HG03103 (cell line): ENCODE results near the gene SLC7A14.

Experiments
- ATAC-seq: cut with Tn5 transposase; IDR thresholded peaks from one replicate; pipeline ENCODE4 v1.9.1; 2021; ENCODE audit warnings: low read depth; ENCODE audit not compliant: unreplicated experiment

The SLC7A14 gene

GRCh38 chr3:170437176-170437575 lies 148.7 kb downstream of the SLC7A14 start:
- ATAC-seq: no peak

DNA sequence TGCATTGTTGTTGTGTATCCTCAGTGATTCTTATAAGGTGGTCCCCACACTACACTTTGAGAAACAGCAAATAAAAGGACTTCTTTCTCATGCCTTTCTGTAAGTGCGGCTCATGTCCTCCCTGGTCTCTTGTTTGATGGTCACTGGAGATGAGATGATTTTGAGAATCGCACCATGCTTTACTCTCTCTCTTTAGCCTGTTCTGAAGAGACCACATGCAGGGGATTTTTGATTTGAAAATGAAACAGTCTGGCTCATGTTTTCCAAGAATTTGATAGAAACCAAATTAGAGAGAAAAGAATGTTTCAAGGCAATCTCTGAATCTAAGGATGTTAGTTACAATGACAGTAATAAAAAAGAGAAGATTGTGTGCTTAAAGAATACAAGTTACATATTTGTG lies 149.2 kb downstream of the SLC7A14 start:
- no peak for ATAC-seq

GRCh38 chr3:170432416-170432815 lies 153.5 kb downstream of the SLC7A14 start:
- no peak for ATAC-seq

DNA sequence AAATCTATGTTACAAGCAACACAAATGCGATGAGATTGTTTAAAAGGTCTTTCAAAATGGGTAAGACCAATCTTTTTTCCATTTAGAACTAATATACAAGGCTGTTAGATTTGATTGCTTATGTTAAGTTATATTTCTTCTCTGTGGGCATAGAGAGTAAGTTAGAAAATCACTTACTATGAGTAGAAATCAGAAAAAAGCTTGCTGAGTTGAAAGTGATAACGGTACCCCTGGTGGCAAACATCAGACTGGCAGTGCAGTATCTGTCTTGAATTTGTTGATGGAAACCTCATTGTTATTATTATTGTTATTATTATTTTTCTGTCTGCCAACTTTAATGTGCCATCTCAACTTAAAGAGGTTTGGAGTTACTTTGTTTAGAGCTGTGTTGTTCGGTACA lies 154.8 kb downstream of the SLC7A14 start:
- no peak for ATAC-seq

DNA sequence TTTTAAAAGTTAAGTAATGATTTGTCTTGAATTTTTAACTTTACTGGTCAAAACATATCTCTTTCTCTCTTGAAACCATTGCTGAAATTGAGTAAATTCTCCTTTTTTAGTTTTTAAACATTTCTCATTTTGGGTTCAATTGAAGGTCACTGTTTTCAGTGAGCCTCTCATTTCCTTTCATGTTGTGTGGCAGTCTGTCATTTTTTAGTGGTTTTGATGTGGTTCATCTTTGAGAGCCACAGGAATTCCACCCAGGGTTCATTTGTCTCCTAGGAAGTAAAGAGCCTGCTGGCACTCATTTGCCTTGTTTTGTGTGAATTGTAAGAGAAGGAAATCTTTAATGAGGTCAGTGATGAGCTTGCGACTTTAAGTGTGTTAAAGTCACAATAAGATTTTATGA lies 156.8 kb downstream of the SLC7A14 start:
- ATAC-seq: no peak

- no peak for ATAC-seq
Measured at GRCh38 chr3:170428095-170428494, 157.8 kb downstream of the SLC7A14 start.

DNA sequence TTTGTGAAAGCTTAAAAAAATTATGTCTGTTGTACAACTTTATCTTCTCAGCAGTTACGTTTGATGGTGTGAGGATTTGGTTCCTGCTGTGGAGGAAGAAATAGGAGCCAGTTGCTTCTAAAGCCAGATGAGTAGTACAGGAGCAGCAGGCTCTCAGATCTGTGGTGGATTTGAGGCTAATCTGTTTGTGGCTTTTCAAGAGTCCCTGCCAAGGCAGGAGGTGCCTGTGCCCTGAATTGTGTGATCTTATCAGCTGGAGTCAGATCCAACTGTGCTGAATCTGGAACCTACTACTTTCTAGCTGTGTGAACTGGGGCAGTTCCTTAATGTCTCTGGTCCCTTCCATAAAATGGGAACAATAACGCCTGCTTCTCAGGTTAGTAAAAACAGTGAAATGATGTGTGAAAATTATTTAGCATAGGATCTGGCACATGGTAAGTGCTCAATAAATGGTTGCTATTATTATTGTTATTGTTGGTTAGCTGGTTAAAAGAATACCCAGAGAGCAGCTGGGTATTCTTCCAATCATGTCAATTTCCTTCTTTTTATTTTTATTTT lies 159.6 kb downstream of the SLC7A14 start:
- ATAC-seq: no peak

DNA sequence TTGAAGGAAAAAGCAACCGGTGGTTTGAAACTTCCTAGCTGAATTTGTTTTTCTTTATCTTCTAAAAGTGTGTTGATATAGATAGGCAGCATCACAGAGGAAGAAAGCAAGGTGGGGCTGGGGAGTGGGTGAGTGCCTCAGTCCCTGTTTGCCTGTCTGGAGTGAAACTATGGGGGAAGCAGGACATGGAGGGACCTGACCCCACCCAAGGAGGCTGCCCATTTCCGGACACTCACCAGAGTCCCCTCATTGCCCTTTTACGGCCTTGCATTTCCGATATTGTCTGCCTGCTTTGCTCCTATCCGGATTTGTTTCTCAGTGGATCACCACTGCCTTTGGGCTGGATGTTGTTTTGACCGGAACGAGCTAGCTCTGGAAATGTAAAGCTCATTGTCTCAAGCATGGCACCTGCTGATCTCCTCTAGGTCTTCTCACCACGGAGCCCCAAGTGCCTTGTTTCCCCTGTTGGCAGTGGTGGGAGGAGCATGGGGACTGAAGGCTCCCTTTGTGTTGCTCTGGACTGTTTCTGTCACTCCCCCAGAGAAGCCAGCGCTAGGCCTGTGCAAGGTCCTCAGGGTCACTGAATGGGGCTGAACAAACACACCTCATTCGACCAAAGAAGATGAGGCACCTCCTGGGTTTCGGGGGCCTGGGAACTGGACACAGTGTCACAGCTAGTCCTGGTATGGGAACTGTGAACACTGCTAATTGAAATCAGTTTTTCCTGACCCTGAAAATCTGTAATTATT lies 160.2 kb downstream of the SLC7A14 start:
- ATAC-seq: no peak

DNA sequence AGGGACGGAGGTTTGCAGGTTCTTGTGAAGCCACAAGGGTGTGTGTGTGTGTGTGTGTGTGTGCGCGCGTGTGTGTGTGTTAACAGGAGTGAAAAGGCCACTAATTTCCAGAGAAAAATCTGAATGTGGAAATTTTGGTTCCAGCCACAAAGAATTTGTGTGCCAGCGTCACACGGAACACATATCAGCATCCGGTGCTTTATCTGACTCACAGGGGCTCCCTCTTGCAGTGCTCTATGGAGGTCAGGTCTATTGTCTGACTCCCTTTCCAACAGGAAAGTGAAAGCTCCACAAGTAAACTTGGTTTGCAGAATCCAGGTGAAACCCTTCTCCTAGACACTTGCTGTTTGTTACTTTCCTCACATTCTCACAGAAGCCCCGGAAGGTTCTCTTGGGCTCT lies 161.0 kb downstream of the SLC7A14 start:
- ATAC-seq: no peak

DNA sequence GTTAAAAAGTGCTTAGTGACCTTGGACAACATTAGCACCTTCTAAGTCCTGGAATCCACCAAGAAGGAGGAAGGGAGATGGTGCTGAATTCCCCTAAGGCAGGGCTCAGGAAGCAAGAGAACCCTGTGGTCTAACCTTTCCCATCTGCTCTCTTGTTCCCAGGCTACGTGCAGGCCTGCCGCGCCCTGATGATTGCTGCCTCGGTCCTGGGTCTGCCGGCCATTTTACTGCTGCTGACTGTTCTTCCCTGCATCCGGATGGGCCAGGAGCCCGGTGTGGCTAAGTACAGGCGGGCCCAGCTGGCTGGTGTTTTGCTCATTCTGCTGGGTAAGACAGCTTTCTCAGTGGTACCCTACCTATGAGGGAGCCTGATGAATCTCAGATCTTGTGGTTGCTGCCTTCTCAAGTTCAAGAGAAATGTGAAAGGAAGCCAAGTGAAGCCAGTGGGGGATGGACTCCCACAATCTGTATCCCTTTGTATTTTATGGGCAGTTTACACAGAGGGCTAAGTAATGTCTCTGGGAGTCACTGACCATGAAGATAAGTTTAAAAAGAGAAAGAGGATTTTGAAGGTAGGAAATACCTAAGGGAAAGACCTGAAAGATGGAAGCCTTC lies 162.8 kb downstream of the SLC7A14 start:
- ATAC-seq: no peak

GRCh38 chr3:170421758-170422157 lies 164.1 kb downstream of the SLC7A14 start:
- no peak for ATAC-seq

GRCh38 chr3:170421111-170421641 lies 164.7 kb downstream of the SLC7A14 start:
- ATAC-seq: no peak

- ATAC-seq: no peak
Measured at GRCh38 chr3:170420307-170420821, 165.5 kb downstream of the SLC7A14 start.

DNA sequence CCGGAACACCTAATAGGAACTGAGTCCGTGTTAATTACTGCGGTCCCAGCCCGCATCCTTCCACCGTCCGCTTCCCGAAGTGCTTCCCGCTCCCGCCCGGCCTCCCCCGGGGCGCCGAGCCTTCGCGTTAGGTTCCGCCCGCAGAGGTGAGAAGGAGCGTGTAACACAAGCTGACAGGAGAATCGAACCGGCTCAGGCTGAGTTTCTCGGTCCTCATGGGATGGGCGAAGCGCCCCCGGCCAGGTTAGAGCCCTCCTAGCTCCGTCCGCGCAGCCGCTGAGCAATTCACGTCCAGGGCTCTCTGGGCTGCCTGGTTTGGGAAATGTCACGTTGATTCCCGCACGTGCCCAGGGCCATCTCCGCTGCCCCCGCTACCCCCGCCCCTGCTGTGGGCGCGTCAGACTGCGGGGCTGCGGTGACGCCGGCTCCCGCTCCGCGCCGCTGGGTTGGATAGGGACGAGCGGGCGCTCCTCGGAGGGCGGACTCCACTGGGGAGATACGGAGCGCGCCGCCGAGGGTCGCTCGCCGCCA lies 166.3 kb downstream of the SLC7A14 start:
- no peak for ATAC-seq

GRCh38 chr3:170418422-170419398 lies 167.2 kb downstream of the SLC7A14 start, which contains the start of gene CLDN11:
CLDN11 (plus strand) TSS chr3:170418868; CDS start chr3:170419067, 199 bp downstream.
- ATAC-seq: no peak

DNA sequence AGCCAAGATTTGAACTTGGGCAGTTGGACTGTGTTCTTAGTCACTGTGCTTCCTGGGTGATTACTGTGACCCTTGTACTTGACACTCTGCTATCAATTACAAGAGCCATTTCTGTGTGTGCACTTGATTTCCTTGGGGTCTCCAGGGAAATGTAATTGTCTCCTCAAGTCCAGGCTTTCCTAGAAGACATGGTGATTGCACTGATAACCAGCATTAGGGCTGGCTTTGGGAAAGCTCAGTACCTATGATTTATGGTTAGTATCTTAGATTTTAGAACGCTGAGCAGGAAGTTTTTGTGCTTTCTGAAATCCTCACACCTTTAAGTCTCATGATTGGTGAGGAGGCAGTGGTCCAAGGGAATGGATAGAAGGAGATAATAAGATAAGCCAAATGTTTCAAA lies 168.8 kb downstream of the SLC7A14 start:
- ATAC-seq: no peak

DNA sequence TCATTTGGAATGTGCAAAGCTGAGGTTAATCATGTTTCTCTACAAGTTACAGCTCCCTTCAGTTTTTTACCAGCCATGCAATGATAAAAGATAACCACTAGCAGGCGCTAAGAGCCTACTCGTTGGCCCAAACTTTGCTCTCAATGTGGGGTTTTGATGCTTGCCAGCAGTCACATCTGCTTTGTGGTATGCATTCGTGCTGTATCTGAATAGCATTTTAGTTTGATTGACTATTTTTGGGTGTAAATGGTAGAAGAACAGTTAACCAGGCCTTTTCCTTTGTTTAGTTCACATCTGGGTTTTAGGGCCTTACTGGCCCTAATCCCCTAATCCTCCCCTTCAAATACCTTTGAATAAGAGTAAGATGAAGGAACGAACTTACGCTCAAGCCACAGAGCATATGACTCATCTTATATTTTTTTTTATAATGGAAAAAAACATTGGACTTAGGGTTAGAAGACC lies 171.6 kb downstream of the SLC7A14 start:
- peak; percentile 75 for ATAC-seq

- no peak for ATAC-seq
Measured at GRCh38 chr3:170413291-170413690, 172.6 kb downstream of the SLC7A14 start.

- ATAC-seq: no peak
Measured at GRCh38 chr3:170410428-170411029, 175.3 kb downstream of the SLC7A14 start.
